Skeletal muscle satellite cell (primary cell): ENCODE results near the gene DDX43. TPM values are rescaled to one million over a fixed set of nuclear protein-coding genes. Genes with fewer than 3 reads are reported as not detected.

Source experiments
- H3K27me3 ChIP-seq: 2 replicates; pipeline ENCODE4 v1.7.0; 2013; ENCODE audit warnings: low read length; ENCODE audit not compliant: control insufficient read depth, insufficient read depth
- H3K36me3 ChIP-seq: 2 replicates; pipeline ENCODE4 v1.7.0; 2013; ENCODE audit warnings: mild to moderate bottlenecking, control low read depth, low read length; ENCODE audit not compliant: insufficient read depth
- H3K4me1 ChIP-seq: 2 replicates; pipeline ENCODE4 v1.7.0; 2013; ENCODE audit warnings: low read length; ENCODE audit not compliant: control insufficient read depth, insufficient read depth
- H3K4me2 ChIP-seq: 2 replicates; pipeline ENCODE4 v1.7.0; 2013; ENCODE audit warnings: mild to moderate bottlenecking, low read length
- H3K4me3 ChIP-seq: 2 replicates; pipeline ENCODE4 v1.7.0; 2013; ENCODE audit warnings: low read length
- H3K9ac ChIP-seq: 2 replicates; pipeline ENCODE4 v1.7.0; 2013; ENCODE audit warnings: mild to moderate bottlenecking, low read depth, low read length, moderate library complexity
- H3K9me3 ChIP-seq: replicated peaks from 2 replicates; pipeline ENCODE4 v1.7.0; 2013; ENCODE audit warnings: mild to moderate bottlenecking, control low read depth, low read length
- total RNA-seq: library from RNA; depleted of rRNA; stranded (reverse); fragments of >200 nt; gene quantifications from 2 replicates; pipeline ENCODE4 v1.2.3, GENCODE V29; 2012; rRNA removed

DDX43 gene
- total RNA-seq, result not detected in 2 replicates

DNA sequence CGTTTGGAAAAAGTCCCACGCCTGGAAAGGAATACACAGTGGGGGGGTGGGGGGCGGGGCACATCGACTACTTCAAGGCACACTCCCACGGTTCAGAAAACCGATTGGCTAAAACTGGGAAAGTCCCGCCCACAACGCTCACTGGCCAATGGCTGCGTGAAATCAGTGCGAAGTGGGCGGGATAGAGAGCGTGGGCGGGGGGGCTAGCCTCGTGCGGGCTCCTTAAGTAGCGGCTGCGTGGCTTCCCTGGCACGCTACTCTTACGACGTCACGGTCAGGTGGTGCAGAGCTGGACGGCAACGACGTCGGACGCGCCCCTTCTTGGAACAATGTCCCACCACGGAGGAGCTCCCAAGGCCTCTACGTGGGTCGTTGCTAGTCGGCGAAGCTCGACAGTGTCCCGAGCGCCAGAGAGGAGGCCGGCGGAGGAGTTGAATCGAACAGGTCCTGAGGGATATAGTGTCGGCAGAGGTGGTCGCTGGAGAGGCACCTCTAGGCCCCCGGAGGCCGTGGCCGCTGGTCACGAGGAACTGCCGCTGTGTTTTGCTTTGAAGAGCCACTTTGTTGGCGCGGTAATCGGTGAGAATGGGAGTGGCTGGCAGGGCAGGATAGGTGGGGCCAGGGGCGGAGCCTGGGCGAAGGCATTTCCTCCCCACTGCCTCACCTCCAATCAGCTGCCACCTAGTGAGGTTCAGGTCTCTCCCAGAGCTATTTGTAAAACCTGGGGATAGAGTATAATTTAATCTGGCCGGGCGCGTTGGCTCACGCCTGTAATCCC, at the start of gene DDX43:
Gene DDX43, plus strand, starts transcription at position 252 of the 778 bp plus-strand sequence. Its CDS starts 78 bp downstream, at position 330.
- H3K9ac ChIP-seq, result no peak within 1 kb of the TSS
- H3K4me1 ChIP-seq, result no peaks in the 10 kb centered on the region
- H3K4me3 ChIP-seq, result no peak within 1 kb of the TSS
- H3K4me2 ChIP-seq, result no peak within 1 kb of the TSS
- H3K27me3 ChIP-seq, result no peaks in the 10 kb centered on the region
- no peaks in the 10 kb centered on the region for H3K36me3 ChIP-seq
- no peaks in the 10 kb centered on the region for H3K9me3 ChIP-seq

DNA sequence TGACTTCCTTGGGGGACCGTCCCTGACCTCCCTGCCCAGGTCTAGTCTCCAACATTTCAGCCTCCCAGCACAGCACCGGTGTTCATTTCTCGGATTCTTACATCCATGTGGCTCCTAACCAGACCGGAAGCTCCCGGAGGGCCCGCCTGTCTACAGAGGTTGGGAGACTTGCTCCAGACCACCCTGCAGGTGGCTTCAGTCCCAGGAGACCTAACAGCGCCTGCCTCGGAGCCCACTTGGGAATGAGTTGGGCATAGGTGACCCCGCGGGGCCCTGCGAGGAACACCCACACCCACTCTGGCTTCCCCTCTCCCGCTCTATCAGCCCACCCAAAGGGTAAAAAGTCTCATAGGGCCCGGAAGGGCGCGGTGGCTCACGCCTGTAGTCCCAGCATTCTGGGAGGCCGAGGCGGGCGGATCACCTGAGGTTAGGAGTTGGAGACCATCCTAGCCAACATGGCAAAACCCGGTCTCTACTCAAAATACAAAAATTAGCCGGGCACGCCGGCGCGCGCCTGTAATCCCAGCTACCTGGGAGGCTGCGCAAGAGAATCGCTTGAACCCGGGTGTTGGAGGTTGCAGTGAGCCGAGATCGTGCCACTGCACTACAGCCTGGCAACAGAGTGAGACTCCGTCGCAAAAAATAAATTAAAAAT, 46.0 kb upstream of the DDX43 start:
- H3K4me3 ChIP-seq, result no peak overlapping the region
- H3K9me3 ChIP-seq, result no peaks in the 10 kb centered on the region
- H3K9ac ChIP-seq, result no peak overlapping the region
- H3K36me3 ChIP-seq, result no peaks in the 10 kb centered on the region
- H3K4me2 ChIP-seq, result no peak overlapping the region
- H3K4me1 ChIP-seq, result no peaks in the 10 kb centered on the region
- peaks cover 14% of the 10 kb centered on the region for H3K27me3 ChIP-seq

DNA sequence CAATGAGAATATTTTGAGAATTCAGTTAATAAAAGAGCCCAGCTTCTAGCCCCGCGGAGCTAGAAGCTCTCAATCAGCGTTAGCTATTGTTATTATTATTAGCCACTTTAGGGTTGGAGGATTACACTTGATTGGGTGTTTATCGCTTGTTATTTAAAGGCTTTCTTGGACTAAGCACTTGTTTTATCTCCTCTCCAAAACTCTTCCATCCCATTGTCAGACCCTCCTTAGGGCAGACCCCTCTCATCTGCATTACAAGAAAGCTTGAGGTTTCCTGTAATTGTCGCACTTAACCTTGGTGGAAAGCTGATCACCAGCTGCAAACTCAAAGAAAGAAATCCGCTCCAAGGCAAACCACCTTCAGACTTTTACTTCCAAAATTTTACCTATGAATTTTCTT, 45.3 kb upstream of the DDX43 start:
- H3K4me2 ChIP-seq, result no peak overlapping the region
- no peaks in the 10 kb centered on the region for H3K4me1 ChIP-seq
- peaks cover 14% of the 10 kb centered on the region for H3K27me3 ChIP-seq
- H3K9ac ChIP-seq, result no peak overlapping the region
- no peaks in the 10 kb centered on the region for H3K9me3 ChIP-seq
- no peaks in the 10 kb centered on the region for H3K36me3 ChIP-seq
- H3K4me3 ChIP-seq, result no peak overlapping the region

DNA sequence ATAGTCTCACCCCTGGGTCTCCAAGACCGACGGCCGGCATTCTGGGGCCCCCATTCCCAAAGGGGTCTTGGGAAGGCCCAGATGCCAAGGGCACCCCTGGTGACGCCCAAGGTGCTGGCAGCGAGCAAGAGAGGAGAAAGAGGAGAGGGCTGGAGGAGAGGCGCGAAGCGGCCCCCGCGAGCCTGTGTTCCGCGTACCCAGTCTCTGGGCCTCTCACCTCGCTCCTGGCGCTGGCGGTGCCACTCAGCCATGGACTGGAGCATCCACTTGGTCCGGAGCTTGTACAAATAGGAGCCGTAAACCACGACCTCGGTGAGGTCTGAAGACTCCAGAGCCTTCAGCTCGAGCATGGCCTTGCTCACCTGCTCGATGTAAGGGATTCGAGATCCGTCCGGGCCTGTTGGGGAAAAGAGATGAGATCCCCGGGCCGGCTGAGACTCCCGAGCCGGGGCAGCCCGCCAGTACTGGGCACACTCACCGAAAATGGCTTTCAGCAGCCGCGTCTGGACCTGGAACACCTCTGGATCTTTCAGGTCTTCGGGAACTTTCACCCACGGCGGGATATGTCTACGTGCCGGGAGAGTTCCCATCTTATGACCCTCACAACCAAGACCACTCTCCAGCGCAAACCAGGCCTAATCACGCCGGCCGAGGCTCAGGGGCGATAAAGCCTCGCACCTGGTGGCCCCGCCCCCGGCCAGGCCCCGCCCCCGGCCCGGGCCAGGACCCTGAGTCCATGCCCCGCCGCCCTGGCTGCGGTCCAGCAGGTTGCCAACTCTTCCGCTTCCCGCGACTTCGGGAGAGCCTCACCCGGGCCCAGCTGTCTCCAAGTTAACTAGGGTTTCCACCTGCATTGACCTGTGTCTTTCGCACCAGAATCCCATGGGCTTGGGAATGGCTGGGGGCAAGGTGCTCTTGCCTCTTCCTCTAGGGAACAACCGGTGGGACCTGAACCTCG, 40.7 kb upstream of the DDX43 start, which contains the start of gene DPPA5:
Gene DPPA5, minus strand, starts transcription at position 641 of the 958 bp plus-strand sequence. Its CDS starts 51 bp downstream, at position 590.
- Histone ChIP-seq H3K4me3 (no peak within 1 kb of the TSS), H3K36me3 (no peaks in the 10 kb centered on the region), H3K4me2 (no peak within 1 kb of the TSS), H3K9ac (no peak within 1 kb of the TSS), H3K4me1 (no peaks in the 10 kb centered on the region), H3K27me3 (peaks cover 6% of the 10 kb centered on the region), H3K9me3 (no peaks in the 10 kb centered on the region)

- Histone ChIP-seq H3K9ac (no peak within 1 kb of the TSS), H3K4me1 (no peaks in the 10 kb centered on the region), H3K36me3 (no peaks in the 10 kb centered on the region), H3K27me3 (no peaks in the 10 kb centered on the region), H3K4me3 (no peak within 1 kb of the TSS), H3K4me2 (no peak within 1 kb of the TSS), H3K9me3 (no peaks in the 10 kb centered on the region)
These were observed 32.3 kb upstream of the DDX43 start, which contains the start of gene KHDC3L for GRCh38 chr6:73362358-73362757. Gene KHDC3L, plus strand, starts transcription at chr6:73362658. Its CDS starts 72 bp downstream, at chr6:73362730.

DNA sequence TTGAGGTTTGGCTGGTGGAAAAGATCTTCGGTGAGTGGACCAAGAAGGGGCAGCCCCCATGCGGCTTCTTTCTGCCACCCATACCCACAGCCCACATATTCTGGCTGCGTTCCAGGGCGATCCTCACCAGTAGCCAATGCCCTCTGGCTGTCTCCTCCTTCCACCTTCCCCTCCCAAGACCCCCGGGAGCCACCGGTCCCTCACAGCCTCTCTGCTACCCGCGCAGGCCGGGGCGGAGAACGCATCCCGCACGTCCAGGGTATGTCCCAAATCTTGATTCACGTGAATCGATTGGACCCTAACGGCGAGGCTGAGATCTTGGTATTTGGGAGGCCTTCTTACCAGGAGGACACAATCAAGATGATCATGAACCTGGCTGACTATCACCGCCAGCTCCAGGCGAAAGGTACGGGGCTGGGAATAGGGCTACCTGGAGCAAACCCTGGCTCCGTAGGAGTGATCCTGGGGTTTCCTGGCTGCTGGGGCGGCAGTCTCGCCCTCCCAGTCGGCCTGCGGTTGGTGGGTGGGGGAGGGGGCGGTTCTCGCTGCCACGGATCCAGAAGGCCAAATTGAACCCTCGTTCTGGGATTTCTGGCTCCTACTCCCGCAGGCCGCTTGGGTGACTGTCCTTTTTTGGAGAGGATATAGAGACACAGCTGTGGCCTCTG, 31.6 kb upstream of the DDX43 start:
- Histone ChIP-seq H3K4me3 (no peak overlapping the region), H3K36me3 (no peaks in the 10 kb centered on the region), H3K4me1 (no peaks in the 10 kb centered on the region), H3K9me3 (no peaks in the 10 kb centered on the region), H3K4me2 (no peak overlapping the region), H3K27me3 (peaks cover 3% of the 10 kb centered on the region), H3K9ac (no peak overlapping the region)

DNA sequence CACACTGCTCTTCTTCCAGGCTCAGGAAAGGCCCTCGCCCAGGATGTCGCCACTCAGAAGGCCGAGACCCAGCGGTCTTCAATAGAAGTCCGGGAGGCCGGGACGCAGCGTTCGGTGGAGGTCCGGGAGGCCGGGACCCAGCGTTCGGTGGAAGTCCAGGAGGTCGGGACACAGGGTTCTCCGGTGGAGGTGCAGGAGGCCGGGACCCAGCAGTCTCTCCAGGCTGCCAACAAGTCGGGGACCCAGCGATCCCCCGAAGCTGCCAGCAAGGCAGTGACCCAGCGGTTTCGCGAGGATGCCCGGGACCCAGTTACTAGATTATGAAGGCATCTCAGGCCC, 31.1 kb upstream of the DDX43 start:
- Histone ChIP-seq H3K9ac (no peak overlapping the region), H3K4me1 (no peaks in the 10 kb centered on the region), H3K9me3 (no peaks in the 10 kb centered on the region), H3K4me2 (no peak overlapping the region), H3K36me3 (no peaks in the 10 kb centered on the region), H3K27me3 (peaks cover 8% of the 10 kb centered on the region), H3K4me3 (no peak overlapping the region)

GRCh38 chr6:73364121-73364520, 30.5 kb upstream of the DDX43 start:
- Histone ChIP-seq H3K4me2 (no peak overlapping the region), H3K4me3 (no peak overlapping the region), H3K36me3 (no peaks in the 10 kb centered on the region), H3K9me3 (no peaks in the 10 kb centered on the region), H3K27me3 (peaks cover 12% of the 10 kb centered on the region), H3K9ac (no peak overlapping the region), H3K4me1 (no peaks in the 10 kb centered on the region)

- Histone ChIP-seq H3K4me3 (no peak overlapping the region), H3K4me2 (no peak overlapping the region), H3K9ac (no peak overlapping the region), H3K4me1 (no peaks in the 10 kb centered on the region), H3K36me3 (no peaks in the 10 kb centered on the region), H3K27me3 (peaks cover 12% of the 10 kb centered on the region), H3K9me3 (no peaks in the 10 kb centered on the region)
These were observed 30.1 kb upstream of the DDX43 start for GRCh38 chr6:73364549-73364948.

DNA sequence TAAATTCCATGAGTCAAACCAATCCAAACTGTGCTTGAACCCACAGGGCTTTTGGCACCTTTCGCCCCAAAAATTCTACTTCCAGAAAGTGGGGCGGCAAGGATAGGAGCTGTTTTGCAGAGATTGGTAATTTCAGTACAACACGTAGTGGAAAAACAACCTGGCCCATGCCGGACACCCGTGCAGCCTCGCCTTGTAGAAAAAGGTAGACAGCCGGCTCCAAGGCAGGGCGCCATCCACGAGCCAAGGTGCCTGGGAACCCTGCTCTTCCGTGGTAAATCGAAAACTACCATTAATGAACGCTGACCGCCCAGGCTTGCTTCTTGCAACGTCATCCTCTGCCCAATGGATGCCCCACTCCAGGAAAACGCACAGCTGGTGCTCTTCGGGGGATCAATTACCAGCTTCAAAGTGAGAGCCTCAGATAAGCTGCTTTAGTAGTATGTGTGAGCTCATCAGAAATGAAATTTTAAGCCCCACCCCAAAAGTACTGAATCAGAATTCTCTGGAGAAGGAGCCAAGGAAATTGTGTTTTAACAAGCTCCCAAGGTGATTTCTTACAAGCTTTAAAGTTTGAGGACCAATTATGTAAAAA, 26.8 kb upstream of the DDX43 start:
- H3K9ac ChIP-seq, result no peak overlapping the region
- H3K4me2 ChIP-seq, result no peak overlapping the region
- no peak overlapping the region for H3K4me3 ChIP-seq
- H3K9me3 ChIP-seq, result no peaks in the 10 kb centered on the region
- peaks cover 12% of the 10 kb centered on the region for H3K27me3 ChIP-seq
- H3K36me3 ChIP-seq, result no peaks in the 10 kb centered on the region
- no peaks in the 10 kb centered on the region for H3K4me1 ChIP-seq
